ENCODE data around the gene RAB24.
"Not testable (repeated sequence)": the region's sequence is repeated elsewhere in the genome, so short reads cannot be mapped to it uniquely, and the experiment has no call there.

Gene RAB24

GRCh38 chr5:177347699-177348098 is 44.2 kb upstream of the RAB24 start:
- no peak for DNase-seq (ENCODE audit: low read depth)
- H3K4me3 ChIP-seq (ENCODE audit: control insufficient read depth, low read depth, low read length), result no peak overlapping the region
- TF ChIP-seq, protein P1, sequence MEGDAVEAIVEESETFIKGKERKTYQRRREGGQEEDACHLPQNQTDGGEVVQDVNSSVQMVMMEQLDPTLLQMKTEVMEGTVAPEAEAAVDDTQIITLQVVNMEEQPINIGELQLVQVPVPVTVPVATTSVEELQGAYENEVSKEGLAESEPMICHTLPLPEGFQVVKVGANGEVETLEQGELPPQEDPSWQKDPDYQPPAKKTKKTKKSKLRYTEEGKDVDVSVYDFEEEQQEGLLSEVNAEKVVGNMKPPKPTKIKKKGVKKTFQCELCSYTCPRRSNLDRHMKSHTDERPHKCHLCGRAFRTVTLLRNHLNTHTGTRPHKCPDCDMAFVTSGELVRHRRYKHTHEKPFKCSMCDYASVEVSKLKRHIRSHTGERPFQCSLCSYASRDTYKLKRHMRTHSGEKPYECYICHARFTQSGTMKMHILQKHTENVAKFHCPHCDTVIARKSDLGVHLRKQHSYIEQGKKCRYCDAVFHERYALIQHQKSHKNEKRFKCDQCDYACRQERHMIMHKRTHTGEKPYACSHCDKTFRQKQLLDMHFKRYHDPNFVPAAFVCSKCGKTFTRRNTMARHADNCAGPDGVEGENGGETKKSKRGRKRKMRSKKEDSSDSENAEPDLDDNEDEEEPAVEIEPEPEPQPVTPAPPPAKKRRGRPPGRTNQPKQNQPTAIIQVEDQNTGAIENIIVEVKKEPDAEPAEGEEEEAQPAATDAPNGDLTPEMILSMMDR (IDR thresholded peaks at IDR 0.05; ENCODE audit: control insufficient read depth, insufficient read depth, low read depth, low read length, missing control alignments), result no peak

- DNase-seq (ENCODE audit: low read depth), result no peak
- TF ChIP-seq, protein P1 (IDR thresholded peaks at IDR 0.05; ENCODE audit: control insufficient read depth, insufficient read depth, low read depth, low read length, missing control alignments), result no peak
- no peak overlapping the region for H3K4me3 ChIP-seq (ENCODE audit: control insufficient read depth, low read depth, low read length)
These were observed 43.3 kb upstream of the RAB24 start for GRCh38 chr5:177346820-177347219.

DNA sequence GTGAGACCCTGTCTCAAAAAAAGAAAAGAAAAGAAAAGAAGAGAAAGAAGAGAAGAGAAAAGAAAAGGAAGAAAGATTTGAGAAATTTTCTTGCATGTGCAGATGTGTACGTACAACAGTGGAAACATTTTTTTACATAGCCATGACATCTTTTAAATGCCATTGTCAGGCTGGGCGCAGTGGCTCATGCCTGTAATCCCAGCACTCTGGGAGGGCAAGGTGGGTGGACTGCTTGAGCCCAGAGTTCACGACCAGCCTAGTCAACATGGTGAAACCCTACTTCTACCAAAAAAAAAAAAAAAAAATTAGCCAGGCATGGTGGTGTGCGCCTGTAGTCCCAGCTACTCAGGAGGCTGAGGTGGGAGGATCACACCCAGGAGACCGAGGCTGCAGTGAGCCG is 41.4 kb upstream of the RAB24 start:
- H3K4me3 ChIP-seq (ENCODE audit: control insufficient read depth, low read depth, low read length), result no peak overlapping the region
- TF ChIP-seq, protein P1 (IDR thresholded peaks at IDR 0.05; ENCODE audit: control insufficient read depth, insufficient read depth, low read depth, low read length, missing control alignments), result no peak
- no peak for DNase-seq (ENCODE audit: low read depth)

DNA sequence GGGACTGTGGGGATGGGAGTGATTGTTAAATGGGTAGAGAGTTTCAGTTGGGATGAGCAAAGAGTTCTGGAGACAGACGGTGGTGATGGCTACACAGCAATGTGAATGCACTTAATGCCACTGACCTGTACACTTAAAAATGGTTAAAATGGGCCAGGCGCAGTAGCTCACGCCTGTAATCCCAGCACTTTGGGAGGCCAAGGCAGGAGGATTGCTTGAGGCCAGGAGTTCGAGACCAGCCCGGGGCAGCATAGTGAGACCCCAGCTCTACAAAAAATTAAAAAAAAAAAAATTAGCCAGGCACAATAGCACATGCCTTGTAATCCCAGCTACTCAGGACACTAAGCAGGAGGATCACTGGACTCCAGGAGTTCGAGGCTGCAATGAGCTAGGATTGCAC is 40.3 kb upstream of the RAB24 start:
- H3K4me3 ChIP-seq (ENCODE audit: control insufficient read depth, low read depth, low read length), result no peak overlapping the region
- TF ChIP-seq, protein P1 (IDR thresholded peaks at IDR 0.05; ENCODE audit: control insufficient read depth, insufficient read depth, low read depth, low read length, missing control alignments), result no peak
- no peak for DNase-seq (ENCODE audit: low read depth)

GRCh38 chr5:177343000-177343399 is 39.5 kb upstream of the RAB24 start:
- DNase-seq (ENCODE audit: low read depth); H3K4me3 ChIP-seq (ENCODE audit: control insufficient read depth, low read depth, low read length): not testable (repeated sequence)

DNA sequence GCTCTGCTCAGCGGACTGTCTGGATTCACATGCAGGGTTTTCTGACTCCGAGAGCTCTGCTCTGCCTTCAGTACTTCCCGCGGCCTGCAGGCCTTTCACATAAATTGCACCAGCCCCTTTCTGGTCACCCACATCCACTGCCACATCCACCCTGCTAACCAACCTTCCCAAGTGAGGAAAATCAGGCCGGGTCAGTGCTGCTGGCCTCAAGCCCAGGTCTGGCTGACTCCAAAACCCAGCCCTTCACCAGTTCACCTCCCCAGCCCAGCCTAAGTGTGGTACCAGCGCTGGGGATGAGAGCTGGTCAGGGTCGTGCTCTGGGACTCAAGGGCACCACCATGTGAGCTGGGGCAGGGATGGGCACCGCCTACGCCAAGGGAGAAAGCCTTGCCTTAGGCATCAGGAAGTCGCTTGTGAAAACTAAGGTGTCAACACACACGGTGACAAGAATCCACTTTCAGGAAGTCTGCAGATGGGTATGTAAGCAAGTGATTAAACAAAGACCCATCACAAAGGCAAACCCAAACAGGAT is 35.7 kb upstream of the RAB24 start:
- DNase-seq (ENCODE audit: low read depth), result no peak
- TF ChIP-seq, protein P1 (IDR thresholded peaks at IDR 0.05; ENCODE audit: control insufficient read depth, insufficient read depth, low read depth, low read length, missing control alignments), result no peak
- H3K4me3 ChIP-seq (ENCODE audit: control insufficient read depth, low read depth, low read length), result no peak overlapping the region

DNA sequence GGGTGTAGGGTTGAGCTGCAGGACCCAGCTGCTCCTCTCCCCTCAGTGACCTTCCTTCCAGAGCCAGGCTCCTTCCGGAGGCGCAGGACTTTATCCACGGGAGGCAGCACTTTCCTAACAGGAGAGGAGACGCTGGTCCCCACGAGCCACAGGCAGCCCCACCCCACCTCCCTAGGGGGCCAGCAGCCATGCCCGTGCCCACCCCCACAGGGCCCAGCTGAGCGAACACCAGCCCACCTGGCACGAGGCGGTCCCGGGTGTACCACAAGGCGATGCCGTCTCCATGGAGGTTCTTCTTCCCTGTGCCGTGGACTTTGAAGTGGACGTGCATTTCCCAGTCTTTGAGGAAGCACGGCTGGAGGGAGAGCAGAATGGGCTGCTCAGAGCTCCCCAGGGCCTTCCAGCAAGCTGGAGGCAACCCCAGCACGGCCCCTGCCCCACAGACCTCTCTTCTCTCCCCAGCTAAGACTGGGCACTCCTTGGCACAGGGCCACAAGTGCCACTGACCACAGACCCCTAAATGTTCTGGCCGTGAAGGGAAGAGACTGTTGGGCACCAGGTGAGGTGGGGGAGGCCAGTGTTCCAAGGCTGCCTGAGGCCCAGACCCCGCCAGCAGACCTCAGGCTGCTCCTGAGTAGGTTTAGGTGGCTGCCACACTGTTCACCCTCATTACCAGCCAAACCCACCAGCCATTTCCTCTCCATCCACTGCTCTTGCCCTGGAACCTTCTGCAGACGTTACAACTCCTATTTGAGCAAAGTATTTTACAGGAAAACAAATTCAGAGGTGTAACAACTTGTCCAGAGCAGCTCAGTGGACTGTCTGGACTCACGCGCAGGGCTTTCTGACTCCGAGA is 35.0 kb upstream of the RAB24 start:
- no peak overlapping the region for H3K4me3 ChIP-seq (ENCODE audit: control insufficient read depth, low read depth, low read length)
- TF ChIP-seq, protein P1 (IDR thresholded peaks at IDR 0.05; ENCODE audit: control insufficient read depth, insufficient read depth, low read depth, low read length, missing control alignments), result no peak
- no peak for DNase-seq (ENCODE audit: low read depth)
